A673 (cell line): ENCODE results near the gene KCTD12. TPM values are rescaled to one million over a fixed set of nuclear protein-coding genes. Genes with fewer than 3 reads are reported as not detected.

ENCODE experiments used
- Bru-seq: library from RNA; stranded (reverse); fragments of 400-500 nt; gene quantifications from one replicate; lab custom pipeline; 2021; lab: Mats Ljungman, UMichigan
- BruChase-seq, 2 experiments: library from RNA; stranded (reverse); fragments of 400-500 nt; gene quantifications; one replicate each; lab custom pipeline; 2021; lab: Mats Ljungman, UMichigan
- BruUV-seq: library from RNA; stranded (reverse); fragments of 400-500 nt; replicated peaks from 2 replicates; lab custom pipeline; 2021; lab: Mats Ljungman, UMichigan
- CTCF ChIA-PET: fragments of 300-600 bp; sonication (Branson Sonifier 250); formaldehyde crosslinking; loops from one replicate; lab custom pipeline; 2022; ENCODE audit warnings: antibody characterized with exemption; lab: Charles Lee
- POLR2A ChIA-PET: fragments of 300-600 bp; sonication (Branson Sonifier 250); formaldehyde crosslinking; loops from one replicate; lab custom pipeline; 2022; ENCODE audit warnings: antibody characterized with exemption; ENCODE audit not compliant: low non-redundant PET; lab: Charles Lee
- DNase-seq: peaks from one replicate; pipeline ENCODE4 v3.0.0-alpha.2; 2015; ENCODE audit warnings: low spot score
- H3K27ac ChIP-seq: fragments of 200-600 bp; sonication (generic); 2 replicates; pipeline ENCODE4 v1.5.1; 2016; ENCODE audit warnings: mixed run types, low read depth, mild to moderate bottlenecking, mixed read lengths, antibody characterized with exemption, low read length; ENCODE audit not compliant: poor library complexity, severe bottlenecking
- H3K27me3 ChIP-seq: fragments of 200-600 bp; sonication (generic); replicated peaks from 2 replicates; pipeline ENCODE4 v1.6.1; 2017; ENCODE audit warnings: mixed run types, low read depth, mild to moderate bottlenecking, mixed read lengths, antibody characterized with exemption, low read length; ENCODE audit not compliant: insufficient read depth, poor library complexity
- H3K36me3 ChIP-seq: fragments of 200-600 bp; sonication (generic); 2 replicates; pipeline ENCODE4 v1.6.1; 2016; ENCODE audit warnings: mixed run types, mild to moderate bottlenecking, mixed read lengths, antibody characterized with exemption, low read length; ENCODE audit not compliant: insufficient read depth, poor library complexity, severe bottlenecking
- H3K4me1 ChIP-seq: fragments of 200-600 bp; sonication (generic); 2 replicates; pipeline ENCODE4 v1.6.1; 2017; ENCODE audit warnings: mixed run types, mild to moderate bottlenecking, mixed read lengths, antibody characterized with exemption, low read length; ENCODE audit not compliant: insufficient read depth, poor library complexity, severe bottlenecking
- H3K4me3 ChIP-seq: fragments of 200-600 bp; sonication (generic); 2 replicates; pipeline ENCODE4 v1.5.1; 2016; ENCODE audit warnings: low read depth, mixed run types, mild to moderate bottlenecking, mixed read lengths, low read length; ENCODE audit not compliant: poor library complexity, severe bottlenecking
- H3K9me3 ChIP-seq: fragments of 200-600 bp; sonication (generic); 2 replicates; pipeline ENCODE4 v1.6.1; 2016; ENCODE audit warnings: mixed run types, low read depth, mild to moderate bottlenecking, mixed read lengths, antibody characterized with exemption, low read length; ENCODE audit not compliant: poor library complexity, severe bottlenecking
- CTCF ChIP-seq: fragments of 300-800, 200-600 bp; sonication (generic); conservative IDR thresholded peaks from 2 replicates; pipeline ENCODE4 v1.5.1; 2017; ENCODE audit warnings: low read depth, mild to moderate bottlenecking, antibody characterized with exemption, low read length, moderate library complexity, mixed read lengths
- EZH2 ChIP-seq: fragments of 200-600 bp; sonication (generic); IDR thresholded peaks from 2 replicates; pipeline ENCODE4 v1.6.1; 2017; ENCODE audit warnings: borderline replicate concordance, low read depth, mild to moderate bottlenecking, mixed read lengths, antibody characterized with exemption, low read length; ENCODE audit not compliant: poor library complexity, severe bottlenecking
- intact Hi-C: fragments of 100-400 bp; cut with micrococcal nuclease; formaldehyde crosslinking; loops from one replicate; pipeline ENCODE4 v1.10.0; 2022; ENCODE audit not compliant: unreplicated experiment
- long read RNA-seq: library from polyadenylated mRNA; stranded (forward); transcript quantifications from one replicate; pipeline ENCODE4 v2.0.0, GENCODE V29; 2022
- total RNA-seq: library from RNA; stranded (reverse); gene quantifications from 2 replicates; pipeline ENCODE4 v1.2.3, GENCODE V29; 2021

KCTD12 gene
- total RNA-seq (1.9 and 3.5 TPM in 2 replicates), Bru-seq, nascent RNA (percentile 42 among the genes with signal in this experiment), BruChase-seq, experiment 1, labeled RNA remaining after a 2-hour chase (percentile 63 among the genes with signal in this experiment), BruChase-seq, experiment 2, labeled RNA remaining after a 6-hour chase (percentile 89 among the genes with signal in this experiment)
- long read RNA-seq, full-length matches to known transcripts: 2 of 2 reads
- long read RNA-seq, partial matches to known transcripts: 0 of 2 reads
- long read RNA-seq, other reads (novel, unspliced or antisense): 0 of 2 reads

GRCh38 chr13:76886292-76887075, at the start of gene KCTD12:
KCTD12 (minus strand) TSS chr13:76886405; CDS start chr13:76886148, 257 bp downstream.
- H3K27ac ChIP-seq: no peak within 1 kb of the TSS
- no peaks in the 10 kb centered on the region for H3K9me3 ChIP-seq
- DNase-seq: peak; percentile 88
- TF ChIP-seq CTCF (peak; percentile 33), EZH2 (no peak)
- H3K27me3 ChIP-seq: peaks cover 54% of the 10 kb centered on the region
- BruUV-seq: no TSS peak
- peak within 1 kb of the TSS; percentile 58 for H3K4me3 ChIP-seq
- intact Hi-C loops: no loop called here
- peaks cover 10% of the 10 kb centered on the region for H3K4me1 ChIP-seq
- POLR2A ChIA-PET: no interaction called here
- CTCF ChIA-PET: interaction anchor here (0.6 kb wide), 2 partner anchors 11 to 1120 kb away, joined by 3 to 6 read pairs; no protein-coding TSS in a partner anchor
- no peaks in the 10 kb centered on the region for H3K36me3 ChIP-seq

GRCh38 chr13:76934671-76935070, 48.5 kb upstream of the KCTD12 start:
- H3K27me3 ChIP-seq: no peaks in the 10 kb centered on the region
- ChIA-PET CTCF (no interaction called here), POLR2A (no interaction called here)
- no peaks in the 10 kb centered on the region for H3K36me3 ChIP-seq
- no peak for DNase-seq
- BruUV-seq: no TSS peak
- intact Hi-C loops: no loop called here
- peaks cover 5% of the 10 kb centered on the region for H3K4me1 ChIP-seq
- TF ChIP-seq EZH2 (no peak), CTCF (no peak)
- no peak overlapping the region for H3K27ac ChIP-seq
- H3K9me3 ChIP-seq: no peaks in the 10 kb centered on the region
- no peak overlapping the region for H3K4me3 ChIP-seq

GRCh38 chr13:76932076-76932475, 45.9 kb upstream of the KCTD12 start:
- DNase-seq: no peak
- intact Hi-C loops: no loop called here
- H3K27me3 ChIP-seq: no peaks in the 10 kb centered on the region
- no peaks in the 10 kb centered on the region for H3K9me3 ChIP-seq
- CTCF ChIA-PET: no interaction called here
- TF ChIP-seq CTCF (no peak), EZH2 (no peak)
- no peaks in the 10 kb centered on the region for H3K36me3 ChIP-seq
- H3K27ac ChIP-seq: no peak overlapping the region
- BruUV-seq: no TSS peak
- H3K4me3 ChIP-seq: no peak overlapping the region
- H3K4me1 ChIP-seq: no peaks in the 10 kb centered on the region
- POLR2A ChIA-PET: no interaction called here
